HG02938 (cell line): Measurements from ENCODE around the gene COL23A1.

Experiments
- ATAC-seq: cut with Tn5 transposase; IDR thresholded peaks from one replicate; pipeline ENCODE4 v1.9.1; 2021; ENCODE audit warnings: mild to moderate bottlenecking, moderate library complexity; ENCODE audit not compliant: unreplicated experiment

Gene COL23A1

DNA sequence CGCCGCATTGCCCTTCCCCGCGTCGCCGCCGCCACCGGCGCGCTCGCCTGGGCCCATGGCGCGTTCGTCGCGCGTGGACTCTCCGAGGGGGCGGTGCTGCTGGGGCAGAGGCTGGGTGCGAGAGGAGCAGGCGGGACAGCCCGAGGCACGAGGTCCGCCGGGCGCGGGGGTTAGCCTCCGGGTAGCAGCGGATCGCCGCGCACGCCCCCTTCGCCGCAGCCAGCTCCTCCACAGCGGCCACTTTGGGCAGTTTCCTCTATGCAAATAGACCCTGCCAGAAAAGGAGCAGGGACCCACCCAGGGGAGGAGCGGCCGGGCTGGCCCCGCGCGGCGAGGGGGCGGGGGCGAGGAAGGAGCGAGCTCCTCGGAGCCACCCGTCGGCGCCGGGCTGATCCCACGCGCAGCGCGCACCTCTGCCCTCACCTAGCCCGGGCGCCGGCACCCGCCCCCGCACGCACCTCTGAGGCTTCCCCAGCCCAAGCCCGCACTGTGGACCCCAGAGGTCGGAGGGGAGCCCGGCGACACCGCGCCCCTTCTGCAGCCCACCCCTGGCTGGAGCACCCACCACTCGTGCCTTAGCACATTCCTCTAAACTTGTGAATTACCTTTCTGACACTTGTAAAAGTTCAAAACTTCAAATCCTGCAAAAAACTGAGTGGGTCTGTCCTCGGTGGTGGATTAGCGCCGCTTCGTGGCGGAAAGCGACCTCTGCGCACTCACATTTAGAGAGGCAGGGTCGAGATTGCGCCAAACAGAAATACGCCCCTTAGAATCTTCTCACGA, at the start of gene COL23A1:
Gene COL23A1 (minus strand): TSS at position 253 of the 783 bp plus-strand sequence.
- ATAC-seq: no peak

DNA sequence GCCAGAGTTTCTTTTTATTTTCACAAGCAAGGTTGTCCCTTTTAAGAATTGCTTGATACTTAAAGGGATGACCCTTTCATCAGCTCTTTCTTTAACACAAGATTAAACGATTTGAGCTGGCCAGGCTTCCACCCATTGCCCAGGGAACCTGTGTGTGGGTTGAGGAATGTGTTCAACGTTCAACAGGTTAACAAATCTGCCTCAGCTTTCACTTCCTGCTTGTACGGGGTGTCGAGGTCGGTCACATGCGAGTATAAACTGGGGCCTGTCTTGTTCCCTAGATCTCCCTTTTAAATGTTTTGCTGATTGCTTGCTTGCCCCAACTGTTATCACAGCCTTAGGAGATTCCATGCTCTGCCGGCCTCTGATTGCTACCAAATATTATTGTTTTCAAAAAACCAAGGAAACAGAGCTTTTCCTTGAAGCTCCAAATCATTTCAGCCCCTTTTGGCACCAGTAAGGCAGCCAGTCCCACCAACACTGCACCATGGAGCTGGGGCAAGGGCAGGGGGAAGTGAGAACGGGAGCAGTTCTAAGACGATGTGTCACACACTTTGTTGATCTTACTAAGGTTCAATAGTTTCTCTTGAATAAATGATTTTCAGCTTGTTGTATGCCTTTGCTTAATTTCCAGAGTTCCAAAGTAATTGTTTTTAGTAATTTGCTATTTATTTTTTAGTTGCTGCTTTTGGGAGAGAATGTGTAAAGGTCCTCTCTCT, 47.3 kb upstream of the COL23A1 start:
- ATAC-seq: no peak

DNA sequence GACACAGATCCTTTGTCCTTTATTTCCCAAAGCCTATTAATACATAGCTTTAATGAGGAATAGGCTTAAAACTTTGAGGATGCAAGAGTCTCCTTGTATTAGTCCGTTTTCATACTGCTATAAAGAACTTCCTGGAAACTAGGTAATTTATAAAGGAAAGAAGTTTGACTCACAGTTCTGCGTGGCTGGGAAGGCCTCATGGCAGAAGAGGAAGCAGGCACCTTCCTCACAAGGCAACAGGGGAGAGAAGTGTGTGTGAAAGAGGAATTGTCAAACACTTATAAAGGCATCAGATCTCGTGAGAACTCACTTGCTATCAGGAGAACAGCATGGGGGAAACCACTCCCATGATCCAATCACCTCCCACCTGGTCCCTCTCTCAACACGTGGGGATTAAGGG, 42.1 kb upstream of the COL23A1 start:
- no peak for ATAC-seq

DNA sequence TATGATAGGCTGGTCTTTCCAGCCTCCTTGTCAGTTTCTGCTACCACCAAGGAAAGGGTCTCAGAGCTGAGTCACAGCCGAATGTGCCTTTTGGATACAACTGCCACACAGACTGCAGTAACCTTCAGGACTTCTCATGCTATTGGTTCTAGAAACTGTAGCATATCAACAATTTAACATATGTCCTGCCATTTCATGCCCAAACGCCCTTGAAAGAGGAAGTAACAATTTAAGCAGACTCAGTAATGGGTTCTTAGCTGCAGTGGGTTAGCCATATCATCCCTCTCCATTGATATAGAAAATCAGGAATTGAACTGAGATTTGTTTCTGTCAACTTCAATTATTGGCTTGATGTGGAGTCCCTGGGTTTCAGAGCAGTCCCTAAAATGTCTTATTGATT, 40.8 kb upstream of the COL23A1 start:
- no peak for ATAC-seq

DNA sequence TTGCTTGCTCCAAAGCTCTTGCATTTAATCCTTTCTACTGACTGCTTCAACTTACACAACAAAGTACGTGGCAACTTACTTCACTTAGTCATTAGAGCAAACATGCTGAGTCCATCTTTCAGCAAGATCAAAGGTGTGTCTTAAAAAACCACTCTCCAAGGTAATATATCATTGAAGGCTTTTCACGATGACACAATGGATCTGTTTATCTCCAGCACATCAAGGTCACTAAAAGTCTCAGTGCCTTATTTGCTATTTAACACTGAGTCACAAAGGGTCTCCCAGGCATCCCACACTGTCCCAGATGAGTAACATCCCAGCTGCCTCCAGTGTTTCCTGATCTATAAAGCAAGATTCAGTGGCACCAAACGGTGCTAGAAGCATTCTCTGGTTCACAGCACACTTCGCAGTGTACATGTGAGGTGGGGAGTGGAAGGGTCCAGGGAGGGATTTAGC, 40.3 kb upstream of the COL23A1 start:
- no peak for ATAC-seq

DNA sequence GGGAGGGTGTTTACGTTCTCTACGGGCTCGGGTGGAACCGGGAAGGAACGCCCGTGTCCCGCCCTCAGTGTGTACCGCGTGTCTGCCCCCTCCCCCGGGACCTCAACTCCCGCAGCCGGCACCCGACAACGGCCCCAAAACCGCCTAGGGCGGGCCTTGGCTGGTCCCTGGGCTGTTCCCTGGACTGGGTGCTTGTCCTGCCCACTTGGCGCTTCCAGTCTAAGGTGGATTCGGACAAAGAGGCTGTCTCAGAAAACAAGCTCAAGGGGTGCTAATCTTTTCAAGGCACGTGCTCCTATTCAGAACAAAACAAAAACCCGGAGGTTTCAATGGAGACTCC, 37.0 kb upstream of the COL23A1 start:
- no peak for ATAC-seq

DNA sequence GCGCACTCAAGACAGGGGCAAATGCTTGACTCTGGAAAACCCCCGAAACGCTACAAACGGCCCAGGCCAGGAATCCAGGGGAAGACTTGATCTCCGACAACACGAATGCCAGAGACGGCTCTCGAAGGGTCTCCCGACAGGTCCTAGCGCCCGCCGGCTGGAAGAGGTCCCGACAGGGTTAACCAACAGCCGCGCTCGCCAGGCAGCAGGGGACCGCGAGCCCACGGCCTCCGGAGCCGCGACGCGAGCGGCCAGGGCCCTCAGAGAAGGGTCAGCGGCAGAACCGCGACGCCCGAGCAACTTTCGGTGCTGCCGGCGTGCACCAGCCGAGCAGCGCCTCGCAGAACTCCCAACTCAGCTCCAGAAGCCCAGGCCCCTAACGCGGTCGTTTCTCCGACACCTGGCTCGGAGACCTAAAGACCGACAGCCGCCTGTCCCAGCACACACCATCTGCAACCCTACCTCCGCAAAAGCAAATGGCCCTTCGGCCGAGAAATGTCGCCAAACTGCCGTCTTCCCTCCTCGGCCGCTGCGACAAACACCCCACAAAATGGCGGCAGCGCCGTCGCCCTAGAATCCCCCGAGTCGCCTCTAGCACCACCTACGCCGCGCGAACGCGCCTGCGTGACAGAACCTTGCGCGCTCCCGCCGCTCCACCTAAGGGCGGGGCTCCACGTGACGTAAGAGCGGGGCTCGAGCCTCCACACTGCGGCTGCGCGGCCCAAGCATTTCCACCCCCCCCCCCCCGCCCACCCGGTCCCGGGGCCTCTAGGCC, 36.5 kb upstream of the COL23A1 start, which contains the start of gene CLK4:
Gene CLK4 (minus strand): TSS at position 567 of the 775 bp plus-strand sequence. CDS start 3,634 bp downstream, outside the sequence.
- ATAC-seq: peak; percentile 76

DNA sequence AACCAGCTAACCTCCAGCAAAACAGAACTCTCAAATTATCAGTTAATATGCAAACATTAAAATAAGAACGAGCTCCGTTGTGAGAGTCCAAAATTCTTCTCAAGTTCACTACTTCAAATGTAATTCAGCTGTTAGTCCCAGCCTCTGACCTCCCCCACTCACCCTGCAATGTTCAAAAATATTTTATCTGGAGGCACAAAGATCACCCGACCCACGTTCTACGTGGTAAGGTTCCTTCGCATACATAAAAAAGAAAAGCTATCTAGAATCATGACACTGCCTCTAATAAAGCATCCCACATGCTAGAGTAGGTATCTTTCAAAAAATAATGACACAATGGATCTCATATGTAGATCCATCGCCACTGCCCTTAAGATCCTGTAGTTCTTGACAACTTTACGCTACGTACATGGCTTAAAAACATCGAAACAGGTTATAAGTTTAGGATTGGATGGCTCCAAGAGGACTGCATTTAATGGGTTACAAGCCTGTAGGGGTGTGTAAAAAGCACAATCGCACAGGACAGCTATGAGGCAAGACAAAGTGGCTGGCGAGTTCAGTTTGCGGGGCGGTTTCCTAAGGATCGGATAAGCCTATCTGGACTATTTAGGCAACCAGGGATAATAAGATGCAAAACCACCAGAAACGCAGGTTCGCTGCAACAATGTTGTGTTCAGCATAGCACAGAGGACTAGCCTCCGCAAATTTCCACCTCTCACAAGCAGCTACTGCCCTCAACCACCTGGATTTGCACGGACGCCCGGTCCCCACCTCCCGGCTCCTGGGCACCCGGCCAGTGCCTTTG, 35.7 kb upstream of the COL23A1 start:
- peak; percentile 14 for ATAC-seq

DNA sequence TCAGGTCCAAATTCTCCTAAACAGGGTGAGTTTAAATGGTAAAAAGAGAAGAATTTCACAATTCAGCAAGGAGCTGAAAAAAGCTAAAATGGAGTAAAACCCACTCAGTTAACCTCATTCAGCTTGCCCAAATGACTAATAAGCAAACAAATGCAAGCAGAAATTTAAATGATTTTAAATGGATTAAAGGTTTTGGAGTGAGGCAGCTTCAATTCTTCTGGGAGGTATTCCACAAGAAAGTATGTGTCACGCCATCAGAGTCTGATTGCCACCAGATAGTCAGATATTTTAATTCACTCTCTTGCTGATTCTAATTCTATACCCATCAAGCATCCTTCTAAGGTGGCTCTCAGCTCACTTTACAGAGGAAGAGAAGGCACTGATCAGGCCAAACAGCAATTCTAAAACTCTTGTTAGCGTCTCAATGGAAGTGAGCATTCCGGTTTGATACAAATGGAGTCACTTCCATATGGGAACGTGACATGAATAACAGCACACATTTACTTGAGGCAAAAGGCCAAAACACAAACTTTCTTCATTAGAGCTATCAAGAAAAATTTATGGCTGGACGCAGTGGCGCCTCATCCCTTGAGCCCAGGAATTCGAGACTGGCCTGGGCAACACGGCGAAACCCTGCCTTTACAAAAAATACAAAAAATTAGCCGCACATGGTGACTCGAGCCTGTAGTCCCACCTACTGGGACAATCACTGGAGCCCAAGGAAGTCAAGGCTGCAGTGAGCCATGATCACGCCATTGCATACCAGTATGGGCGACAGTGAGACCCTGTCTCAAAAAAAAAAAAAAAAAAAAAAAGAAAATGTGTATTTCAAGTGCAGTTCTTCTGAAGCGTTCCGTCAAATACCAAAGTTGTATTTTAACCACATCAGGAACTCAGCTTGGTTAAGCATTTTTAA, 34.7 kb upstream of the COL23A1 start:
- no peak for ATAC-seq

DNA sequence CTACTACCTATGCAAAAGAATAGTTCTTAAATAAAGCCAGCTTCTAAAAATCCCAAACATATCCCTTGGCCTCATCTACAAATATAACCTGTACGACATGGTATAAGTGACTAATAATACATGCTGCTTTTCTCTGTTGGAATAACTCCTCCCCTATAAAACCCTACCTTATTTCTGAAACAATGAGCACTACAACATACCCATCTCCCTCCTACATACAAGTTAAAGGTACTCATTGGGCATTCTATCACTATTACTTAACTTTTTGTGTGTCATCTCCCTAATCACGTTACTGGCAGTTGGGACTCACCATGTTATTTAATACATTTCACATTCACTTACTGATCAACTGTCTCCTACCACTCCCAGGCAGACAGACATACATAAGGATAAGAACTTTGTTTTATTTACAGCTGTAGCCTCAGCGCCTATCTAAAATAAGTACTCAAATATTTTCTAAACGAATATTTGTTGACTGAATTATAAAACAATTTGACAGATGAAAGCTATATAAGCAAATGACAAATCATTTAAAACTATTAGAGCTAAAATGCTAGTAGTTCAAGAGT, 32.6 kb upstream of the COL23A1 start:
- no peak for ATAC-seq

DNA sequence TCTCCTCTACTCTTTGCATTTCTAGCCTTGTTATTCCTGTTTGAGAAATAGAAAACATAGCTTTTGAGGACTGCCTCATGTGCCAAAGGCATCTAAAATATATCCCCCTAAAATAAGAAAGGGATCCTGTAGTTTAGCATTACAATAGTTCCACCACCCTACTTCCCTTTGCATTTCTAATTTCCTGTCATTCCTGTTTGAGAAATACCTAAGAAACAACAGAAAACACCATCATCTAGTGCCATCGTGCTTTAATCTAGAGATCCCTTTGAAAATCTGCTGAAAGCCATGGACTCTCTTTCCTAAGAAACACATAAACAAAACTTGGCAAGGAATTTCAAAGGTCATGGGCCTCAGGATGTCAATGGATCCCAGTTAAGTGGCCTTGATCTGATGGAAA, 29.2 kb upstream of the COL23A1 start:
- no peak for ATAC-seq

DNA sequence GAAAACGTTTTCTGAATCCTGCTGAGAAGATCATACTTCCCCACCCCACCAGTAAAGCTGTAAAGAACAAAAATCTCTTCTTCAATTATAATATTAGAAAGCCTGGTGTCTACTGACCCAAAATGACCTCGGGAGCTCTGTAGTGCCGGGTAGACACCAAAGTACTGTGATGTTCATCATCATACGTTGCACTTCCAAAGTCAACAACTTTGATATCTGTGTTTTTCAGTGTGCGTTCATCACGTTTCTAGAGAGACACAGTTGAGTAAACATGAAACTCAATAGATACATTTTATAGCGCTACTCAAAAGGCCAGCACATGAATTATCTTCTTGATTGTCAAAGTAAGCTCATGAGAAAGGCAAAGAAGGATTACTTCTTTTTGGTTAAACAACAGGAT, 22.1 kb upstream of the COL23A1 start:
- ATAC-seq: no peak

DNA sequence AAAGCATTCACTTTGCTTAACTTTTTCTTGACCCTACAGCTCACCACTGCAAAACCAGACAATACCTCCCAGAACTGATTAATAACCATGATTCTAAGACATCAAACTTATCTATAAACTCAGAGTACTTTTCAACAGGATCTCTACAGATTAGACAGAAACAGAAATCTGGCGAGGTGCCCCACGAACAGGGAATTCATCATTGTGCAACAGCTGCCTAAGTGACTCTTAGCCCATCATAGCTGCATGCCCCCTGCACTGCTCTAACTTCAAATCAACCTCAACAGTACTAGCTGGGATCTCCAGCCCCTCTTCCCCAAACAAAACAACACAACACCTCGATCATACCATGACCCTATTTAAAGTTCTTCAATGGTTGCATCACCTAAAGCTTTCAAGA, 16.1 kb upstream of the COL23A1 start:
- ATAC-seq: no peak

DNA sequence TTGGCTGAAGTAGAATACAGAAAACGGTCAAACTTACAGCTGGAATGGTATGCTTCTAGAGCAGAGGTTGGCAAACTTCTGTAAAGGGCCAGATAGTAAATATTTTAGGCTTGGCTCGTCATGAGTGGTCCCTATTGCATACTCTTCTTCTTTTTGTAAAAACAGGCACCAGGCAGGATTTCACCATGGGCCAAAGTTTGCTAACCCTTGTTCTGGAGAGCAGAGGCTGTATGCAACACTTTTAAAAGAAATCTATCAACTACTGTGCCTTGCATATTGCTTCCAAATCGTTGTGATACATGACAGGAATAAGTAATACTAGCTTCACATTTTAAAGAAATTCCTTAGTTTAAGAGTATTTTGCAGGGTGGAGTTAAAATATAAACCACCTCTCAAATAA, 15.6 kb upstream of the COL23A1 start:
- ATAC-seq: no peak

DNA sequence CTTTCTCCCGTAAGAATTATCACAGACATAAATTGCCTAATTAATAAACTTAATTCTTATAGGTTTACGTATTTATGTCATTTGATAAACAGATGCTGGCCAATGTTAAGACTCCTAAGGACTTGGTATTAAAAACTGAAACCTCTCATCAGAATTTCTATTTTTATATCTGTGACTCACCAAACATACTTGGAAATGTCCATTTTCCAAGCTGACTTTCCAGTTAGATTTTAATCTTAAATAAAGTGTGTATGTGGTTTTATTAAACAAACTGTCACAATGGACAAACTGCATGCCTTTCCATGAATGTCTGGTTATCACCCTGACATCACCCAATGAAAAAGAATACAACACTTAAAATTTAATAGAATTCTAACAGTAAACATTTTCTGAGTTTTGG, 12.6 kb upstream of the COL23A1 start:
- no peak for ATAC-seq

DNA sequence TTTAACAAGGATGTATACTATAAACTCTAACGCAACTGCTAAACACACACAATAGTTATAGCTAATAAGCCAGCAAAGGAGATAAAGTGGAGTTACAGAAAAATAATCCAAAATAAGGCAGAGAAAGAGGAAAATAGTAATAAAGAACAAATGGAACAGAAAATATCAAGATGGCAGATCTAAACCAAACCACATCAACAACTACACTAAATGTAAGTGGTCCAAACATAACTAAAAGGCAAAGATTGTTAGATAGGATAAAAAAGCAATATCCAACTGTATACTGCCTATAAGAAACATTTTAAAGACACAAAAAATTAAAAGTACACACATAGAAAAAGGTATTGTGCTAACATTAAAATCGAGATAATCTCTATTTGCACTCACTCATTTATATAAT, 5.6 kb upstream of the COL23A1 start:
- ATAC-seq: no peak

DNA sequence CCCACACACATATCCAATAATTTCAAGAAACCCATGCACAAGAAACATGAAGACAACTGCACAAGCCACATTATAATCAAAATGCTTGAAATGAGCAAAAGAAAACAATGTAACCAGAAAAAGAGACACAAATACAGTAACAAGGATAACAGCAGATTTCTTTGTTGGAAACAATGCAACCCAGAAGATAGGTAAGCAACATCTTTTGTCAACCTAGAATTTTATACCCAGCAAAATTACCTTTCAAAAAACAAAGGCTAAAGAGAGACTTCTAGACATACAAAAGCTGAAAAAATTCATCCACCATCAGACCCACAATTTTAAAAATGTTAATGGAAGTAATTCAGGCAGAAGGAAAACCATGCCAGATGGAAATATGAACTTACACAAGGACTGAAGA, 5.0 kb upstream of the COL23A1 start:
- ATAC-seq: no peak

DNA sequence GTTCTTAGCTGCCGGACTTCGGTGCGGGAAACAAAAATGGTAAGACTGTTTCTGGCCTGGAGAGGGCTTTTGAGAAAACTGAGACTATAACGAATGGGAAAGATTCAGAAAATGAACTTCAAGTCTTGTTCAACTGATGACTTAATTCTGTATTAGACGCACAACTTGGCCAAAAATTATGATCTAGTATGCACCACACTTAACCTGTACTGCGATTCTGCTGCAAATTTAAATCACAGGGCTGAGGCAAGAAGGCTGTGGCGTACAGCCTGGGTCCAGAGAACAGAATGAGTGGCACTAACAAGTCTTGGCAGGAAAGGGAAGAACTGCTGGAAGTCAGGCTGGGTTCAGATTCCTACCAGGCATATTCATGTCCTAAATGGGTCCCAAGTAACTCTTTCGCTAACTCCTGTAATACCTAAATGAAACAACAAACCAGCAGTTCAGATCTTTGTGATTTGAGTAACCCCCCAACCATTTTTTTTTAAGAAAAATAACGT, 781 bp upstream of the COL23A1 start:
- no peak for ATAC-seq
